Muscle of leg (tissue), 11 donors: ENCODE results near the gene HMGCR. TPM values are rescaled to one million over a fixed set of nuclear protein-coding genes. Genes with fewer than 3 reads are reported as not detected.

Source experiments
- DNase-seq: peaks from one replicate; pipeline ENCODE4 v3.0.0; 2013
- H3K27ac ChIP-seq: one replicate; pipeline ENCODE4 v1.5.1; 2013; ENCODE audit warnings: mild to moderate bottlenecking, low read length, control low read depth
- H3K27me3 ChIP-seq: one replicate; pipeline ENCODE4 v1.6.1; 2013; ENCODE audit warnings: low read length; ENCODE audit not compliant: control insufficient read depth, insufficient read depth
- H3K36me3 ChIP-seq: one replicate; pipeline ENCODE4 v1.6.1; 2013; ENCODE audit warnings: low read length; ENCODE audit not compliant: control insufficient read depth, insufficient read depth
- H3K4me1 ChIP-seq: one replicate; pipeline ENCODE4 v1.6.1; 2013; ENCODE audit warnings: low read length; ENCODE audit not compliant: control insufficient read depth, insufficient read depth
- H3K4me3 ChIP-seq: one replicate; pipeline ENCODE4 v1.5.1; 2013; ENCODE audit warnings: low read length, control low read depth
- H3K9me3 ChIP-seq: replicated peaks from 2 replicates; pipeline ENCODE4 v1.6.1; 2013; ENCODE audit warnings: low read depth, low read length; ENCODE audit not compliant: control insufficient read depth
- WGBS: methylation state at CpG from one replicate; pipeline ENCODE4 v1.1.5; 2013; ENCODE audit warnings: missing lambda C conversion rate; ENCODE audit not compliant: insufficient coverage; 5-methylcytosine and 5-hydroxymethylcytosine counted together
- polyA plus RNA-seq, 8 donors: library from polyadenylated mRNA; unstranded; fragments of 120-200 nt; gene quantifications; one replicate each; pipeline versions ENCODE4 v1.2.1 to v1.2.3, GENCODE V29; 2013; ENCODE audit warnings: inconsistent platforms in 1 of 8, low replicate concordance in 1 of 8; ENCODE audit not compliant: insufficient read length in 8 of 8, insufficient read depth in 1 of 8
- total RNA-seq: library from RNA; stranded (reverse); fragments of 120-200 nt; gene quantifications from one replicate; pipeline ENCODE4 v1.2.4, GENCODE V29; 2013

The HMGCR gene
- total and polyA plus RNA-seq, 9 donors: 14.0 to 37.8 (median 31.8) TPM

DNA sequence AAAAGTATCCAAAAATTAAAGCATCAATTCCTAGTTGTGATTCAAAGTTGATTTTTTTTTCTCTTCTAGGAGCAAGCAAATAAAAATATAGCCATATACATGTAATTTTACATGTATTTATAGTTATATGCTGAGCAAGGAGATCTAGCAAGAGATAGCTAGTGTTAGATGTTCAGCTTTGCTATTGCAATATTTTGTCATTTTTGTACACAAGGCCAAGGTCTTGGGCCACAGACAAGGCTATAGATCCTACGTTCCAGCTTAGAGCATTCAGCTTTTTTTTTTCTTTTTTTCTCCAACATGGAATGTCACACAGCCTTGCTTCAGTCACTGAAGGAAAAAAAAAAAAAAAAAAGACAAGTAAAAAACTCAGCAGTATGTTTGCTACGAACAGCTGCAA, 36.8 kb downstream of the HMGCR start:
- DNase-seq: no peak
- no peak overlapping the region for H3K27ac ChIP-seq
- no peak overlapping the region for H3K4me3 ChIP-seq
- H3K36me3 ChIP-seq: peaks cover 11% of the 10 kb centered on the region
- no peaks in the 10 kb centered on the region for H3K4me1 ChIP-seq
- H3K27me3 ChIP-seq: no peaks in the 10 kb centered on the region
- H3K9me3 ChIP-seq: no peaks in the 10 kb centered on the region
- WGBS: 25% methylated on average over 1 of the region's 2 CpGs

DNA sequence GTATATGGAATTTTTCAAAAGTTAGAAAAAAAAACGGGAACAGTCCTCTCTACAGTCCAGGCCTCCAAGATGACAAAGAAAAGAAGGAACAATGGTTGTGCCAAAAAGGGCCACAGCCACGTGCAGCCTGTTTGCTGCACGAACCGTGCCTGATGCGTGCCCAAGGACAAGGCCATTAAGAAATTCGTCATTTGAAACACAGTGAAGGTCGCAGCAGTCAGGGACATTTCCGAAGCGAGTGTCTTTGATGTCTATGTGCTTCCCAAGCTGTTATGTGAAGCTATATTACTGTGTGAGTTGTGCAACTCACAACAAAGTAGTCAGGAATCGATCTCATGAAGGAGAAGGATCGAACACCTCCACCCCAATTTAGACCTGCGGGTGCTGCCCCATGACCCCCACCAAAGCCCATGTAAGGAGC, 37.4 kb downstream of the HMGCR start:
- DNase-seq: no peak
- 79% methylated on average over 9 of the region's 12 CpGs for WGBS
- H3K4me1 ChIP-seq: no peaks in the 10 kb centered on the region
- no peak overlapping the region for H3K4me3 ChIP-seq
- no peaks in the 10 kb centered on the region for H3K27me3 ChIP-seq
- H3K36me3 ChIP-seq: peaks cover 13% of the 10 kb centered on the region
- H3K9me3 ChIP-seq: no peaks in the 10 kb centered on the region
- H3K27ac ChIP-seq: no peak overlapping the region

- H3K27ac ChIP-seq: no peak overlapping the region
- no peak for DNase-seq
- WGBS: no CpG with 5 or more reads among the region's 4 CpGs
Observed at GRCh38 chr5:75375414-75375813, 38.4 kb downstream of the HMGCR start.

GRCh38 chr5:75380099-75380498, 43.1 kb downstream of the HMGCR start:
- H3K4me3 ChIP-seq: no peak overlapping the region
- H3K36me3 ChIP-seq: peaks cover 26% of the 10 kb centered on the region
- no peaks in the 10 kb centered on the region for H3K4me1 ChIP-seq
- H3K27me3 ChIP-seq: no peaks in the 10 kb centered on the region
- no CpG with 5 or more reads among the region's 1 CpG for WGBS
- no peak for DNase-seq
- no peaks in the 10 kb centered on the region for H3K9me3 ChIP-seq
- no peak overlapping the region for H3K27ac ChIP-seq

More at GRCh38 chr5:75375414-75375813, 38.4 kb downstream of the HMGCR start:
- H3K9me3 ChIP-seq: no peaks in the 10 kb centered on the region
- H3K36me3 ChIP-seq: peaks cover 13% of the 10 kb centered on the region
- H3K4me3 ChIP-seq: no peak overlapping the region
- no peaks in the 10 kb centered on the region for H3K27me3 ChIP-seq
- no peaks in the 10 kb centered on the region for H3K4me1 ChIP-seq

- Histone ChIP-seq H3K4me3 (no peak overlapping the region), H3K9me3 (no peaks in the 10 kb centered on the region), H3K36me3 (peaks cover 22% of the 10 kb centered on the region), H3K27ac (no peak overlapping the region), H3K4me1 (no peaks in the 10 kb centered on the region), H3K27me3 (no peaks in the 10 kb centered on the region)
- DNase-seq: no peak
- WGBS: no CpG with 5 or more reads among the region's 4 CpGs
Observed at GRCh38 chr5:75381456-75381855, 44.4 kb downstream of the HMGCR start.

DNA sequence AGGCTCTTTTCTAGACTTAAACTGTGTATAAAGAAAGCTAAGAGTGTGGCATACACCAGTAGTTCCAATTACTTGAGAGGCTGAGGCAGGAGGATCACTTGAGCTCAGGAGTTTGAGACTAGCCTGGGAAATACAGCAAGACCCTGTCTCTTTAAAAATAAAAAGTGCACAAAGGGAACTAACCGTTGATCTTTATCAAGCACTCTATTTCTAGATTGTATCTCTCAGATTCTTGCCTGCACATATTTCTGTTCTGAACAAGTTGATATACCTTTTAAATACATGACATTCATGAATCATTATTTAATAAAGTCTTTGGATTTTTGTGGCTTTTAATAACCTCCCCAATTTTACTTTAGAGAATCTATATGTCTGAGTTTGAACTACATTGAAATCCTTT, 47.2 kb downstream of the HMGCR start:
- Histone ChIP-seq H3K4me3 (no peak overlapping the region), H3K4me1 (no peaks in the 10 kb centered on the region), H3K27ac (no peak overlapping the region), H3K36me3 (peaks cover 20% of the 10 kb centered on the region), H3K27me3 (no peaks in the 10 kb centered on the region), H3K9me3 (no peaks in the 10 kb centered on the region)
- no CpG with 5 or more reads among the region's 1 CpG for WGBS
- no peak for DNase-seq

DNA sequence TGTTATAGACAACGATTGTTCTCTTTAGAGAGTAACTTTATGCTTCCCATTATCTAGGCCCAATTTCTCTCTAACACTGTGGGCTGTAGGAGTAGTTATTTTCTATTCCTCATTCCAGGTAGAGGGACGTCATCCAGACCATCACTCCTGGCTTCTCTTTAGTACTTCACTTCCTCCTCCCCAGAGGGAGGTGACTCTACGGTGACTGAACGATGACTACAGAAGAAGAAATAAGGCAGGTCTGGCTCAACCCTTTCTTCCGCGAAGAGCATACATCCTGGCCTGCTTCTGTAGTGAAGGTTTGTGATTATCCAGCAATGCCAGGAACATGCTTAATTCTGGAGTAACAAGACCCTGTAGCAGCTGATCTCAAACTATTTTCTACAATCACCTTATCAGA, 50.8 kb downstream of the HMGCR start:
- no CpG with 5 or more reads among the region's 6 CpGs for WGBS
- no peak overlapping the region for H3K4me3 ChIP-seq

DNA sequence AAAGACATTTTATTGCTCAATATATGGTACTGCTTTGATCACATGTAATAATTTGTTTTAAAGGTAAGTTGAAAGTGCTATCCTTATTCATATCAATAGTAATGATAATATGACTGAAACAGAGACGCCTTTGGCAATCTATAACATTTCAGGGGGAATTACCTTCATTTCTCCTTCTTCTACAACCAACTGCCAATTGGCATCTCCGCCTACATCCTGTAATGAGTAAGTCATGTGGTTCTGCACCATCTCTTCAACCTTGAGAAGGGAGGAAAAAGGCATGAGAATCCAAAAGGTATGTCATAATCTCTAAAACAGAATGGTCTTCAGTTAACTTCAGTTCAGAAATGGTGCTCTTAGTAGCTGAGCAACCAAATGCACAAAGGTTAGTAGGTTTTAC, 52.4 kb downstream of the HMGCR start:
- WGBS: no CpG with 5 or more reads among the region's 2 CpGs
- Histone ChIP-seq H3K36me3 (peaks cover 9% of the 10 kb centered on the region), H3K27ac (no peak overlapping the region), H3K27me3 (no peaks in the 10 kb centered on the region), H3K4me1 (no peaks in the 10 kb centered on the region), H3K9me3 (no peaks in the 10 kb centered on the region), H3K4me3 (no peak overlapping the region)
- no peak for DNase-seq

More for the DNA sequence above, 50.8 kb downstream of the HMGCR start:
- H3K4me1 ChIP-seq: no peaks in the 10 kb centered on the region
- H3K36me3 ChIP-seq: peaks cover 11% of the 10 kb centered on the region
- H3K9me3 ChIP-seq: no peaks in the 10 kb centered on the region
- no peak for DNase-seq
- no peaks in the 10 kb centered on the region for H3K27me3 ChIP-seq
- no peak overlapping the region for H3K27ac ChIP-seq

GRCh38 chr5:75395277-75395676, 58.3 kb downstream of the HMGCR start:
- Histone ChIP-seq H3K4me3 (no peak overlapping the region), H3K27me3 (no peaks in the 10 kb centered on the region), H3K36me3 (peaks cover 5% of the 10 kb centered on the region), H3K27ac (no peak overlapping the region), H3K4me1 (no peaks in the 10 kb centered on the region), H3K9me3 (no peaks in the 10 kb centered on the region)
- WGBS: 80% methylated on average over 1 of the region's 3 CpGs
- no peak for DNase-seq

- H3K36me3 ChIP-seq: peaks cover 15% of the 10 kb centered on the region
- H3K27ac ChIP-seq: no peak overlapping the region
- DNase-seq: no peak
- no peaks in the 10 kb centered on the region for H3K27me3 ChIP-seq
- no peaks in the 10 kb centered on the region for H3K9me3 ChIP-seq
- H3K4me1 ChIP-seq: no peaks in the 10 kb centered on the region
- WGBS: 43% methylated on average over 1 of the region's 3 CpGs
- no peak overlapping the region for H3K4me3 ChIP-seq
Observed at GRCh38 chr5:75405296-75405695, 68.3 kb downstream of the HMGCR start.
